WTC11 (cell line): ENCODE measurements around the gene SMAD3. TPM values are rescaled to one million over a fixed set of nuclear protein-coding genes. Genes with fewer than 3 reads are reported as not detected.

ENCODE experiments used
- ATAC-seq: fragments of 200-7000 bp; cut with Tn5 transposase; 2 replicates; pipeline ENCODE4 v1.10.0; 2021; ENCODE audit warnings: mild to moderate bottlenecking, moderate library complexity
- CTCF ChIA-PET: fragments of 300-600 bp; sonication (Branson Sonifier 250); formaldehyde crosslinking; loops from one replicate; lab custom pipeline; 2021; ENCODE audit warnings: antibody characterized with exemption; lab: Charles Lee
- POLR2A ChIA-PET: fragments of 350-600 bp; sonication (Branson Sonifier 250); formaldehyde crosslinking; loops from one replicate; lab custom pipeline; 2021; ENCODE audit warnings: antibody characterized with exemption; lab: Charles Lee
- DNase-seq: peaks from one replicate; pipeline ENCODE4 v3.0.0; 2021; ENCODE audit warnings: low spot score
- H3K27ac Mint-ChIP-seq: 2 replicates; pipeline ENCODE4 v1.8.0; 2021; ENCODE audit warnings: mixed read lengths
- H3K27me3 Mint-ChIP-seq: 2 replicates; pipeline ENCODE4 v1.8.0; 2021; ENCODE audit warnings: low read depth, mild to moderate bottlenecking, moderate library complexity, mixed read lengths
- H3K36me3 Mint-ChIP-seq: 2 replicates; pipeline ENCODE4 v1.8.0; 2021; ENCODE audit warnings: mixed read lengths
- H3K4me1 Mint-ChIP-seq: 2 replicates; pipeline ENCODE4 v1.8.0; 2022; ENCODE audit warnings: mixed read lengths
- H3K4me3 Mint-ChIP-seq: 2 replicates; pipeline ENCODE4 v1.8.0; 2021; ENCODE audit warnings: mild to moderate bottlenecking, moderate library complexity, mixed read lengths
- H3K9me3 Mint-ChIP-seq: 2 replicates; pipeline ENCODE4 v1.8.0; 2021; ENCODE audit warnings: mixed read lengths
- CBFB ChIP-seq: sonication (generic); formaldehyde crosslinking; IDR thresholded peaks from 2 replicates; pipeline ENCODE4 v1.8.1; 2022; ENCODE audit warnings: mild to moderate bottlenecking, low read depth, missing genetic modification reagents
- ESRRA ChIP-seq: sonication (generic); formaldehyde crosslinking; IDR thresholded peaks from 2 replicates; pipeline ENCODE4 v1.8.1; 2022; ENCODE audit warnings: mild to moderate bottlenecking, missing genetic modification reagents, borderline replicate concordance
- FOXK1 ChIP-seq: sonication (generic); formaldehyde crosslinking; IDR thresholded peaks from 2 replicates; pipeline ENCODE4 v1.8.0; 2022; ENCODE audit warnings: mild to moderate bottlenecking, moderate library complexity, missing genetic modification reagents
- GABPB1 ChIP-seq: sonication (generic); formaldehyde crosslinking; IDR thresholded peaks from 2 replicates; pipeline ENCODE4 v1.8.1; 2023; ENCODE audit warnings: mild to moderate bottlenecking, missing genetic modification reagents
- NFYB ChIP-seq: sonication (generic); formaldehyde crosslinking; conservative IDR thresholded peaks from 2 replicates; pipeline ENCODE4 v1.8.0; 2022; ENCODE audit warnings: low read depth, missing genetic modification reagents
- PRRX2 ChIP-seq: fragments of 250-450 bp; sonication (Bioruptor Pico); IDR thresholded peaks from 2 replicates; pipeline ENCODE4 v1.8.0; 2021; ENCODE audit warnings: mild to moderate bottlenecking
- RORB ChIP-seq: fragments of 250-450 bp; sonication (Bioruptor Pico); IDR thresholded peaks from 2 replicates; pipeline ENCODE4 v1.9.0; 2021; ENCODE audit warnings: mild to moderate bottlenecking
- SMAD3 ChIP-seq: sonication (generic); formaldehyde crosslinking; IDR thresholded peaks from 2 replicates; pipeline ENCODE4 v1.8.0; 2022; ENCODE audit warnings: missing genetic modification reagents, mild to moderate bottlenecking, borderline replicate concordance
- ZNF138 ChIP-seq: sonication (generic); formaldehyde crosslinking; conservative IDR thresholded peaks from 2 replicates; pipeline ENCODE4 v1.8.1; 2022; ENCODE audit warnings: mild to moderate bottlenecking, moderate library complexity, missing genetic modification reagents
- ZNF219 ChIP-seq: sonication (generic); formaldehyde crosslinking; IDR thresholded peaks from 2 replicates; pipeline ENCODE4 v1.8.0; 2023; ENCODE audit warnings: missing genetic modification reagents, mild to moderate bottlenecking, borderline replicate concordance
- ZNF396 ChIP-seq: fragments of 250-450 bp; sonication (Bioruptor Pico); IDR thresholded peaks from 2 replicates; pipeline ENCODE4 v1.8.0; 2021; ENCODE audit warnings: mild to moderate bottlenecking, moderate library complexity, borderline replicate concordance
- total RNA-seq: library from RNA; stranded (reverse); gene quantifications from 3 replicates; pipeline ENCODE4 v1.2.3, GENCODE V29; 2021
- TF ChIP-seq, protein P1 (sequence below): sonication (generic); formaldehyde crosslinking; IDR thresholded peaks from 2 replicates; pipeline ENCODE4 v1.8.1; 2022; ENCODE audit warnings: low read depth, mild to moderate bottlenecking, moderate library complexity, missing genetic modification reagents, borderline replicate concordance
- TF ChIP-seq, protein P2 (sequence below): sonication (generic); formaldehyde crosslinking; conservative IDR thresholded peaks from 2 replicates; pipeline ENCODE4 v1.8.1; 2022; ENCODE audit warnings: mild to moderate bottlenecking, missing genetic modification reagents
- TF ChIP-seq, protein P3 (sequence below): sonication (generic); formaldehyde crosslinking; IDR thresholded peaks from 2 replicates; pipeline ENCODE4 v1.8.0; 2022; ENCODE audit warnings: mild to moderate bottlenecking, missing genetic modification reagents
- TF ChIP-seq, protein P4 (sequence below): sonication (generic); formaldehyde crosslinking; IDR thresholded peaks from 2 replicates; pipeline ENCODE4 v1.8.1; 2023; ENCODE audit warnings: mild to moderate bottlenecking, missing genetic modification reagents, moderate library complexity
- TF ChIP-seq, protein P5 (sequence below): sonication (generic); formaldehyde crosslinking; IDR thresholded peaks from 2 replicates; pipeline ENCODE4 v1.8.1; 2022; ENCODE audit warnings: low read depth, missing genetic modification reagents, borderline replicate concordance
- TF ChIP-seq, protein P6 (sequence below): sonication (generic); formaldehyde crosslinking; IDR thresholded peaks from 2 replicates; pipeline ENCODE4 v1.8.0; 2022; ENCODE audit warnings: mild to moderate bottlenecking, missing genetic modification reagents
- TF ChIP-seq, protein P7 (sequence below): sonication (generic); formaldehyde crosslinking; IDR thresholded peaks from 2 replicates; pipeline ENCODE4 v1.8.1; 2022; ENCODE audit warnings: mild to moderate bottlenecking, missing genetic modification reagents, moderate library complexity, borderline replicate concordance

SMAD3 gene
- total RNA-seq, 1 experiment from 2014 or later = 34.6 TPM

DNA sequence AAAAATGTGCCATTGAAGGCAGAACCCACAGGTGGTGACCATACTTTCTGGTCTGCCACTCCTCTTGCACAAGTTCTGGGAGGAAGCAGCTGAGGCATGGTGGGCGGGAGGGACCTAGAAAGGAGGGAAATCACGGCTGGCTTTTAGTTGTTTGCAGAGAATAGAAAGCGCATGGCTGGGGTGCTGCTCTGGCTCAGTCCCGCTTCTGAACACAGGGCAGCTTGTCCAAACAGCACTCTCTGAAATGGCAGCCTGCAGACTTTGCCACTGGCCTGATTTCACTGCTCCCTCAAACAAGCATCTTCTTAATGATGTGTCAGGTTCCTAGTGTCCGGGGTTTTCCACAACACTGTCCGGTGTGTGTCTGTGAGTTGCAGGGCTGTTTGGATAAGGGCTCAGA lies 112.3 kb downstream of the SMAD3 start:
- no peaks in the 10 kb centered on the region for H3K9me3 Mint-ChIP-seq
- no peak overlapping the region for H3K4me3 Mint-ChIP-seq
- POLR2A ChIA-PET = no interaction called here
- CTCF ChIA-PET = no interaction called here
- H3K27ac Mint-ChIP-seq = no peak overlapping the region
- DNase-seq (no peak), ATAC-seq (no peak)
- H3K36me3 Mint-ChIP-seq = peaks cover 6% of the 10 kb centered on the region; the same call in 1 of the 2 replicates
- H3K27me3 Mint-ChIP-seq = no peaks in the 10 kb centered on the region
- peaks cover 34% of the 10 kb centered on the region for H3K4me1 Mint-ChIP-seq
- TF ChIP-seq FOXK1 (CRISPR knock-in tag) = no peak
- TF ChIP-seq, protein P1, sequence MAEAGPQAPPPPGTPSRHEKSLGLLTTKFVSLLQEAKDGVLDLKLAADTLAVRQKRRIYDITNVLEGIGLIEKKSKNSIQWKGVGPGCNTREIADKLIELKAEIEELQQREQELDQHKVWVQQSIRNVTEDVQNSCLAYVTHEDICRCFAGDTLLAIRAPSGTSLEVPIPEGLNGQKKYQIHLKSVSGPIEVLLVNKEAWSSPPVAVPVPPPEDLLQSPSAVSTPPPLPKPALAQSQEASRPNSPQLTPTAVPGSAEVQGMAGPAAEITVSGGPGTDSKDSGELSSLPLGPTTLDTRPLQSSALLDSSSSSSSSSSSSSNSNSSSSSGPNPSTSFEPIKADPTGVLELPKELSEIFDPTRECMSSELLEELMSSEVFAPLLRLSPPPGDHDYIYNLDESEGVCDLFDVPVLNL (CRISPR knock-in tag) = no peak
- TF ChIP-seq GABPB1 = no peak
- no peak for TF ChIP-seq ESRRA (CRISPR knock-in tag)

DNA sequence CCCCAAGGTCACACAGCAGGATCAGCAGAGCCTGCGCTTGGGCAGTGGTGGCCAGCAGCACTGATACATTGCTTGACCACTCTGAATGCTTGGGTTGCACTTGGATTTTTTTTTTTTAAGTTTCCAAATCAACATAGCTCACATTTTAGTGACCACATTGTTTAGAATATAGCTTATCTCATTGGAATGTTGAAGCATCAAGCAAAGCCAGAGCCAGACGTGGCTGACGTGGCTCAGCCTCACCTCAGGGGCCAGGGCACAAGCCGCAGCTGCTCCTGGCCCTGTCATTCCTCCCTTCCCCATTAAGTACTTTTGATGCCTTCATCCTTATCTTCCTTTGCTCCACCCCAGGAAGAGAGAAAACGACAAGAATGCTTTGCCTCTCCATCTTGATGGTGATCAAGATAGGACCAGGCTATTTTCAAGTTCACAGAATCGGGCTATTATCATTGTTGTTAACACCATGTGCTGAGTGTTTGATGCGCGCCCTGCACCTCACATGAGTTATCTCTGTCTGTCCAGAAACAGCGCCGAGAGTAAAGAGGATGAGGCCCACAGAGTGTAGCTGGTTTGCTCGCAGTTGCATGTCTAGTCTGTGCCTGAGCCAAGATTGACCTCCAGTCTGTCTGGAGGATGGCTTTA lies 113.3 kb downstream of the SMAD3 start:
- DNase-seq = no peak
- Mint-ChIP-seq H3K4me3 (no peak overlapping the region), H3K27ac (peak overlapping the region; percentile 15; the same call in 1 of the 2 replicates)

DNA sequence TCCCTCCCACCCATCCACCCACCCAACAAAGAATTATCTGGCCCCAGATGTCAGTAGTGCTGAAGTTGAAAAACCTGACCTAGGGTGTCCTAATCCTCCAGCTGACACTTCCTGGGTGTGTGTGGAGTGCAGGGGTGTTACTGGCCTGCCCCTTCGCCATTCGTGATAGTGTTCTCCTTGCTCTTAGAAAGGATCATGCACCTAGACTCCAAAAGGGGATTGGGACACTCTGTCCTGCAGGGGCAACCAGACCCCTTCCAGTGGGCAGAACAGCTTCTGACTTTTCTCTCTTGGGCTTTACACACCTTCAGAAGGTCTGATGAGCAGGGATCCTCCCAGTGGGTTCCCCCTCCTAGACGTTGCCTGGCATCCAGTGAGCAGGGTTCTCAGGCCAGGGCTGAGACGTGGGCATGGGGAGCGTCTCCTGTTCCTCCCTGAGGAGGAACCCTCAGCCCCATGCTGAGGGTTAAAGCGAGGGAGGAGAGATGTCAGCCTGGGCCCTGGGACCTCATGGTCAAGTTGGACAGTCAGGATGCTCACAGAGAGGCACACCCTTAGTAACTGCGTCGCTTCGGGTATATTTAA lies 114.1 kb downstream of the SMAD3 start:
- Mint-ChIP-seq H3K27ac (peak overlapping the region; percentile 37; the same call in 1 of the 2 replicates), H3K4me1 (peaks cover 25% of the 10 kb centered on the region), H3K36me3 (peaks cover 5% of the 10 kb centered on the region; the same call in 1 of the 2 replicates), H3K27me3 (no peaks in the 10 kb centered on the region), H3K9me3 (no peaks in the 10 kb centered on the region), H3K4me3 (no peak overlapping the region)
- CTCF ChIA-PET = interaction anchor here (0.6 kb wide), 1 partner anchor 233 kb away, joined by 3 read pairs; no protein-coding TSS in a partner anchor
- ATAC-seq (no peak), DNase-seq (no peak)
- POLR2A ChIA-PET = no interaction called here
- TF ChIP-seq, protein P2, sequence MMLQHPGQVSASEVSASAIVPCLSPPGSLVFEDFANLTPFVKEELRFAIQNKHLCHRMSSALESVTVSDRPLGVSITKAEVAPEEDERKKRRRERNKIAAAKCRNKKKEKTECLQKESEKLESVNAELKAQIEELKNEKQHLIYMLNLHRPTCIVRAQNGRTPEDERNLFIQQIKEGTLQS (CRISPR knock-in tag) = no peak
- TF ChIP-seq NFYB (CRISPR knock-in tag) (no peak), ZNF396 (no peak), RORB (CRISPR knock-in tag) (no peak)
- TF ChIP-seq, protein P3, sequence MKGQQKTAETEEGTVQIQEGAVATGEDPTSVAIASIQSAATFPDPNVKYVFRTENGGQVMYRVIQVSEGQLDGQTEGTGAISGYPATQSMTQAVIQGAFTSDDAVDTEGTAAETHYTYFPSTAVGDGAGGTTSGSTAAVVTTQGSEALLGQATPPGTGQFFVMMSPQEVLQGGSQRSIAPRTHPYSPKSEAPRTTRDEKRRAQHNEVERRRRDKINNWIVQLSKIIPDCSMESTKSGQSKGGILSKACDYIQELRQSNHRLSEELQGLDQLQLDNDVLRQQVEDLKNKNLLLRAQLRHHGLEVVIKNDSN (CRISPR knock-in tag) = no peak
- TF ChIP-seq, protein P4, sequence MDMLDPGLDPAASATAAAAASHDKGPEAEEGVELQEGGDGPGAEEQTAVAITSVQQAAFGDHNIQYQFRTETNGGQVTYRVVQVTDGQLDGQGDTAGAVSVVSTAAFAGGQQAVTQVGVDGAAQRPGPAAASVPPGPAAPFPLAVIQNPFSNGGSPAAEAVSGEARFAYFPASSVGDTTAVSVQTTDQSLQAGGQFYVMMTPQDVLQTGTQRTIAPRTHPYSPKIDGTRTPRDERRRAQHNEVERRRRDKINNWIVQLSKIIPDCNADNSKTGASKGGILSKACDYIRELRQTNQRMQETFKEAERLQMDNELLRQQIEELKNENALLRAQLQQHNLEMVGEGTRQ (CRISPR knock-in tag) = no peak
- TF ChIP-seq, protein P1 (CRISPR knock-in tag) = no peak

More for the DNA sequence above, 113.3 kb downstream of the SMAD3 start:
- peaks cover 5% of the 10 kb centered on the region; the same call in 1 of the 2 replicates for H3K36me3 Mint-ChIP-seq
- POLR2A ChIA-PET = no interaction called here
- no peaks in the 10 kb centered on the region for H3K27me3 Mint-ChIP-seq
- CTCF ChIA-PET = no interaction called here
- ATAC-seq = no peak
- H3K9me3 Mint-ChIP-seq = no peaks in the 10 kb centered on the region
- TF ChIP-seq, protein P1 (CRISPR knock-in tag) = no peak
- TF ChIP-seq SMAD3 (CRISPR knock-in tag) = no peak
- TF ChIP-seq, protein P3 (CRISPR knock-in tag) = no peak
- TF ChIP-seq CBFB (CRISPR knock-in tag) = no peak
- no peak for TF ChIP-seq ZNF219 (CRISPR knock-in tag)
- TF ChIP-seq, protein P5, sequence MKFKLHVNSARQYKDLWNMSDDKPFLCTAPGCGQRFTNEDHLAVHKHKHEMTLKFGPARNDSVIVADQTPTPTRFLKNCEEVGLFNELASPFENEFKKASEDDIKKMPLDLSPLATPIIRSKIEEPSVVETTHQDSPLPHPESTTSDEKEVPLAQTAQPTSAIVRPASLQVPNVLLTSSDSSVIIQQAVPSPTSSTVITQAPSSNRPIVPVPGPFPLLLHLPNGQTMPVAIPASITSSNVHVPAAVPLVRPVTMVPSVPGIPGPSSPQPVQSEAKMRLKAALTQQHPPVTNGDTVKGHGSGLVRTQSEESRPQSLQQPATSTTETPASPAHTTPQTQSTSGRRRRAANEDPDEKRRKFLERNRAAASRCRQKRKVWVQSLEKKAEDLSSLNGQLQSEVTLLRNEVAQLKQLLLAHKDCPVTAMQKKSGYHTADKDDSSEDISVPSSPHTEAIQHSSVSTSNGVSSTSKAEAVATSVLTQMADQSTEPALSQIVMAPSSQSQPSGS (CRISPR knock-in tag) = no peak
- TF ChIP-seq, protein P6, sequence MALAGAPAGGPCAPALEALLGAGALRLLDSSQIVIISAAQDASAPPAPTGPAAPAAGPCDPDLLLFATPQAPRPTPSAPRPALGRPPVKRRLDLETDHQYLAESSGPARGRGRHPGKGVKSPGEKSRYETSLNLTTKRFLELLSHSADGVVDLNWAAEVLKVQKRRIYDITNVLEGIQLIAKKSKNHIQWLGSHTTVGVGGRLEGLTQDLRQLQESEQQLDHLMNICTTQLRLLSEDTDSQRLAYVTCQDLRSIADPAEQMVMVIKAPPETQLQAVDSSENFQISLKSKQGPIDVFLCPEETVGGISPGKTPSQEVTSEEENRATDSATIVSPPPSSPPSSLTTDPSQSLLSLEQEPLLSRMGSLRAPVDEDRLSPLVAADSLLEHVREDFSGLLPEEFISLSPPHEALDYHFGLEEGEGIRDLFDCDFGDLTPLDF (CRISPR knock-in tag) = no peak
- TF ChIP-seq, protein P7, sequence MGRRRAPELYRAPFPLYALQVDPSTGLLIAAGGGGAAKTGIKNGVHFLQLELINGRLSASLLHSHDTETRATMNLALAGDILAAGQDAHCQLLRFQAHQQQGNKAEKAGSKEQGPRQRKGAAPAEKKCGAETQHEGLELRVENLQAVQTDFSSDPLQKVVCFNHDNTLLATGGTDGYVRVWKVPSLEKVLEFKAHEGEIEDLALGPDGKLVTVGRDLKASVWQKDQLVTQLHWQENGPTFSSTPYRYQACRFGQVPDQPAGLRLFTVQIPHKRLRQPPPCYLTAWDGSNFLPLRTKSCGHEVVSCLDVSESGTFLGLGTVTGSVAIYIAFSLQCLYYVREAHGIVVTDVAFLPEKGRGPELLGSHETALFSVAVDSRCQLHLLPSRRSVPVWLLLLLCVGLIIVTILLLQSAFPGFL (CRISPR knock-in tag) = no peak
- TF ChIP-seq PRRX2 (CRISPR knock-in tag) = no peak
- no peak for TF ChIP-seq ZNF138 (CRISPR knock-in tag)
- H3K4me1 Mint-ChIP-seq = peaks cover 32% of the 10 kb centered on the region
